ENCODE data around the gene MRPL2. TPM values are rescaled to one million over a fixed set of nuclear protein-coding genes. Genes with fewer than 3 reads are reported as not detected.

The MRPL2 gene
- total RNA-seq, 1 experiment from 2014 or later, result 123 TPM

DNA sequence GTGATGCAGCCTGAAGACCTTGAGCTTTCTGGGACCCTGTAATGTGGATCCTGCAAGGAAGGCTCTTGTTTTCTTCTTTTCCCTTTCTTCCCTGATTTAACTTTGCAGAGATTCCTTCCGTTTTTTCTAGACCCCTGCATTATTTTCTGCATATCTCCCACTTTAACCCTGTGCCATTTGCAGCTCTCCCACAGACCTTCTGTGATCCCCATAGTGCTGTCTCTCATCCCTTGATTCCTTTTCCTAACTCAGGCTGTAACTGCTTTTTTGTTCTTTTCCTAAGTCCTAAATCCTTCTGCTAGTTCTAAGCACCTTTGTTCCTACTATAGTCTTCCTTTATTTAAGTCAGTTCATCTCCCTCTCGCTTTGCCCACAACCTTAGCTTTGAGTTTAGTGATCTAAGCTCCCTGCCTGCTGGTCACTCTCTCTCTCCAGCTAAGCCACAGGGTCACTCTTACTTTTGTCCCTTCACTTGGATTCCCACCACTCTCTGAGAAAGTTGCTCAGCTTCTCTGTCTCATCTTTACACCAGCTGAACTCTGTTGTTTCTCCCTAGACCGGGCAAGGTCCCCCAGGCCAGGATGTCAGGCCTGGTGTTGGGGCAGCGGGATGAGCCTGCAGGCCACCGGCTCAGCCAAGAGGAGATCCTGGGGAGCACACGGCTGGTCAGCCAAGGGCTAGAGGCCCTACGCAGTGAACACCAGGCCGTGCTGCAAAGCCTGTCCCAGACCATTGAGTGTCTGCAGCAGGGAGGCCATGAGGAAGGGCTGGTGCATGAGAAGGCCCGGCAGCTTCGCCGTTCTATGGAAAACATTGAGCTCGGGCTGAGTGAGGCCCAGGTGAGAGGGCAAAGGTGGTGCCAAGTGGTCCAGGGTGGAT, 1.8 kb upstream of the MRPL2 start:
- H3K9me3 Mint-ChIP-seq (ENCODE audit: unreplicated experiment), result no peaks in the 10 kb centered on the region
- CTCF ChIA-PET, result interaction anchor here (0.7 to 1.0 kb wide), 3 partner anchors 36 to 111 kb away, joined by 3 to 5 read pairs (median 4); no protein-coding TSS in a partner anchor
- peaks cover 28% of the 10 kb centered on the region for H3K4me1 Mint-ChIP-seq (ENCODE audit: low read depth, unreplicated experiment)
- intact Hi-C loops (cut with micrococcal nuclease; ENCODE audit: unreplicated experiment), result loop anchor here (1.0 kb wide), 1 partner anchor 47 kb away; the partner anchor contains the start of gene KLHDC3
- Histone ChIP-seq H3K36me3 (ENCODE audit: control insufficient read depth, insufficient read depth, low read length) (peaks cover 6% of the 10 kb centered on the region; the same call in 1 of the 2 replicates), H3K27me3 (replicated peaks; ENCODE audit: control insufficient read depth, insufficient read depth, low read length) (no peaks in the 10 kb centered on the region), H3K4me1 (peaks cover 19% of the 10 kb centered on the region), H3K4me3 (ENCODE audit: low read depth, low read length) (peak overlapping the region; percentile 79), H3K9me3 (no peaks in the 10 kb centered on the region)
- peaks cover 48% of the 10 kb centered on the region for H3K36me3 Mint-ChIP-seq (ENCODE audit: insufficient read depth, unreplicated experiment)
- H3K27ac Mint-ChIP-seq (ENCODE audit: unreplicated experiment), result peak overlapping the region; percentile 82
- POLR2A ChIA-PET, result interaction anchor here (0.6 to 2.4 kb wide), 6 partner anchors 47 to 432 kb away, joined by 3 to 22 read pairs (median 10); partner anchors contain the start of genes CNPY3, KLHDC3, MEA1 and PPP2R5D
- DNase-seq, result no peak
- peak overlapping the region; percentile 88 for H3K4me3 Mint-ChIP-seq (ENCODE audit: unreplicated experiment)
- no peaks in the 10 kb centered on the region for H3K27me3 Mint-ChIP-seq (ENCODE audit: insufficient read depth, unreplicated experiment)
- TF ChIP-seq, protein P1, sequence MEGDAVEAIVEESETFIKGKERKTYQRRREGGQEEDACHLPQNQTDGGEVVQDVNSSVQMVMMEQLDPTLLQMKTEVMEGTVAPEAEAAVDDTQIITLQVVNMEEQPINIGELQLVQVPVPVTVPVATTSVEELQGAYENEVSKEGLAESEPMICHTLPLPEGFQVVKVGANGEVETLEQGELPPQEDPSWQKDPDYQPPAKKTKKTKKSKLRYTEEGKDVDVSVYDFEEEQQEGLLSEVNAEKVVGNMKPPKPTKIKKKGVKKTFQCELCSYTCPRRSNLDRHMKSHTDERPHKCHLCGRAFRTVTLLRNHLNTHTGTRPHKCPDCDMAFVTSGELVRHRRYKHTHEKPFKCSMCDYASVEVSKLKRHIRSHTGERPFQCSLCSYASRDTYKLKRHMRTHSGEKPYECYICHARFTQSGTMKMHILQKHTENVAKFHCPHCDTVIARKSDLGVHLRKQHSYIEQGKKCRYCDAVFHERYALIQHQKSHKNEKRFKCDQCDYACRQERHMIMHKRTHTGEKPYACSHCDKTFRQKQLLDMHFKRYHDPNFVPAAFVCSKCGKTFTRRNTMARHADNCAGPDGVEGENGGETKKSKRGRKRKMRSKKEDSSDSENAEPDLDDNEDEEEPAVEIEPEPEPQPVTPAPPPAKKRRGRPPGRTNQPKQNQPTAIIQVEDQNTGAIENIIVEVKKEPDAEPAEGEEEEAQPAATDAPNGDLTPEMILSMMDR (IDR thresholded peaks at IDR 0.05; ENCODE audit: insufficient read depth in 1 of 2, low read depth in 1 of 2, low read length in 1 of 2, severe bottlenecking in 1 of 2, unreplicated experiment in 1 of 2), result no peak
- BruUV-seq (replicated peaks), result TSS peak; percentile 63

GRCh38 chr6:43060034-43060754, 960 bp upstream of the MRPL2 start:
- no TSS peak for BruUV-seq (replicated peaks)
- Histone ChIP-seq H3K36me3 (ENCODE audit: control insufficient read depth, insufficient read depth, low read length) (peaks cover 6% of the 10 kb centered on the region; the same call in 1 of the 2 replicates), H3K27me3 (replicated peaks; ENCODE audit: control insufficient read depth, insufficient read depth, low read length) (no peaks in the 10 kb centered on the region), H3K9me3 (no peaks in the 10 kb centered on the region), H3K4me3 (ENCODE audit: low read depth, low read length) (peak overlapping the region; percentile 79), H3K4me1 (peaks cover 24% of the 10 kb centered on the region)
- ChIA-PET POLR2A (interaction anchor here (0.6 to 2.4 kb wide), 12 partner anchors 15 to 431 kb away, joined by 3 to 22 read pairs (median 5); partner anchors contain the start of genes CNPY3, KLHDC3, MEA1 and PPP2R5D), CTCF (interaction anchor here (0.6 to 1.3 kb wide), 6 partner anchors 37 to 214 kb away, joined by 3 to 7 read pairs (median 4); partner anchors contain the start of gene RRP36)
- Mint-ChIP-seq H3K4me3 (ENCODE audit: unreplicated experiment) (peak overlapping the region; percentile 88), H3K27me3 (ENCODE audit: insufficient read depth, unreplicated experiment) (no peaks in the 10 kb centered on the region), H3K27ac (ENCODE audit: unreplicated experiment) (peak overlapping the region; percentile 82), H3K9me3 (ENCODE audit: unreplicated experiment) (no peaks in the 10 kb centered on the region), H3K4me1 (ENCODE audit: low read depth, unreplicated experiment) (peaks cover 34% of the 10 kb centered on the region), H3K36me3 (ENCODE audit: insufficient read depth, unreplicated experiment) (peaks cover 56% of the 10 kb centered on the region)
- DNase-seq, result peak; percentile 77 to 87
- TF ChIP-seq, protein P1 (IDR thresholded peaks at IDR 0.05; ENCODE audit: insufficient read depth in 1 of 2, low read depth in 1 of 2, low read length in 1 of 2, severe bottlenecking in 1 of 2, unreplicated experiment in 1 of 2), result no peak
- intact Hi-C loops (cut with micrococcal nuclease; ENCODE audit: unreplicated experiment), result loop anchor here (1.0 kb wide), 1 partner anchor 46 kb away; the partner anchor contains the start of gene KLHDC3

DNA sequence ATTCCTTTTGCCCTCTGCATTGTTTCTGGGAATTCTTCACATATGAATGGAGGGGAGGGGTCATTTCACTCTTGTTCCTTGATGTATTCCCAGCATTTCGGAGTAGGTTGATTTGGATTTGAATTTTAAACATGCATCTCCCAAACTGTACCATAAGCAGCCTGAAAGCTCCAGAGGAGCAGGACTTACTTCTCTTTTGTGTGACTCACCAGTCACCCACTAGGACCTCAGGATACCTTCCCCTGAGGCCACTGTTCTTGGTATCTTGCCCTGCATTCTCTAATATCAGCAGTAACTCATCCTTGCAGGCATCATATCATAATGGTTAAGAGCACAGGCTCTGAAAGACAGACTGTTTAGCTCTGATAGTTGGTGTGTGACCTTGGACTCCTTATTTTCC, 703 bp downstream of the MRPL2 start:
- intact Hi-C loops (cut with micrococcal nuclease; ENCODE audit: unreplicated experiment), result no loop called here
- H3K9me3 Mint-ChIP-seq (ENCODE audit: unreplicated experiment), result no peaks in the 10 kb centered on the region
- Histone ChIP-seq H3K36me3 (ENCODE audit: control insufficient read depth, insufficient read depth, low read length) (peaks cover 1% of the 10 kb centered on the region; the same call in 1 of the 2 replicates), H3K9me3 (no peaks in the 10 kb centered on the region), H3K27me3 (replicated peaks; ENCODE audit: control insufficient read depth, insufficient read depth, low read length) (no peaks in the 10 kb centered on the region), H3K4me1 (peaks cover 32% of the 10 kb centered on the region), H3K4me3 (ENCODE audit: low read depth, low read length) (peak overlapping the region; percentile 80)
- peaks cover 57% of the 10 kb centered on the region for H3K36me3 Mint-ChIP-seq (ENCODE audit: insufficient read depth, unreplicated experiment)
- DNase-seq, result no peak
- no TSS peak for BruUV-seq (replicated peaks)
- peak overlapping the region; percentile 82 for H3K27ac Mint-ChIP-seq (ENCODE audit: unreplicated experiment)
- peak overlapping the region; percentile 88 for H3K4me3 Mint-ChIP-seq (ENCODE audit: unreplicated experiment)
- POLR2A ChIA-PET, result interaction anchor here (0.6 to 2.4 kb wide), 4 partner anchors 18 to 129 kb away, joined by 4 to 22 read pairs (median 8); partner anchors contain the start of genes CNPY3, KLHDC3, MEA1 and PTK7
- no peaks in the 10 kb centered on the region for H3K27me3 Mint-ChIP-seq (ENCODE audit: insufficient read depth, unreplicated experiment)
- H3K4me1 Mint-ChIP-seq (ENCODE audit: low read depth, unreplicated experiment), result peaks cover 41% of the 10 kb centered on the region
- CTCF ChIA-PET, result no interaction called here
- TF ChIP-seq, protein P1 (IDR thresholded peaks at IDR 0.05; ENCODE audit: insufficient read depth in 1 of 2, low read depth in 1 of 2, low read length in 1 of 2, severe bottlenecking in 1 of 2, unreplicated experiment in 1 of 2), result no peak

All from Caco-2 (cell line).